NB4 (cell line): ENCODE data around the gene TAS2R42.

ENCODE experiments used
- CTCF ChIP-seq: IDR thresholded peaks from one replicate; pipeline ENCODE4 v1.5.1; 2012; ENCODE audit warnings: low read depth, low read length
- MAX ChIP-seq: IDR thresholded peaks from 2 replicates; pipeline ENCODE4 v1.6.1; 2011; ENCODE audit warnings: low read depth, low read length
- POLR2A ChIP-seq: IDR thresholded peaks from 2 replicates; pipeline ENCODE4 v1.6.1; 2011; ENCODE audit warnings: mild to moderate bottlenecking; ENCODE audit not compliant: insufficient read length; ENCODE audit errors: extremely low read depth

GRCh38 chr12:11164384-11164783 is 22.4 kb downstream of the TAS2R42 start:
- TF ChIP-seq POLR2A: no peak
- TF ChIP-seq CTCF: no peak
- TF ChIP-seq MAX: no peak
